Activated gamma-delta T cell treated with Interleukin-2 at 50 U/mL for 16 hours (primary cell): ENCODE data around the gene NTN1.
"Not testable (repeated sequence)": the region's sequence is repeated elsewhere in the genome, so short reads cannot be mapped to it uniquely, and the experiment has no call there.

Experiments used
- DNase-seq: peaks from one replicate; pipeline ENCODE4 v3.0.0-alpha.2; 2020

The NTN1 gene

GRCh38 chr17:9090641-9091096 is 69.4 kb downstream of the NTN1 start:
- DNase-seq = no peak

DNA sequence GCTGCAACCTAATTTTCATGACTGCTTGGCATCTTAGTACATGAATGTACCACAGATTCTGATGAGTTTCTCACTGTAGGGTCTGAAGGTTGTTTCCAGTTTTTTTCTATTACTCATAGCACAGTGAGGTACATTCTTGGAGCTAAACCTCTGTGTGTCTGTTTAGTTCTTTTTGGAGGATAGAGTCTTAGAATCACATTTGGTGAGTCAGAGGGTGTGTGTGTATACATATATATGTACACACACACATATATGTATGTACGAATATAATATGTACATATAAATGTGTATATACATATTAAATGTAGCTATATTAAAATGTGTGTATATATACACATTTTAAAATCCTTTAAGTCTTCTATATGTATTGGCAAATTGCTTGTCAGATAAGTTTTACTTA is 72.9 kb downstream of the NTN1 start:
- DNase-seq = no peak

DNA sequence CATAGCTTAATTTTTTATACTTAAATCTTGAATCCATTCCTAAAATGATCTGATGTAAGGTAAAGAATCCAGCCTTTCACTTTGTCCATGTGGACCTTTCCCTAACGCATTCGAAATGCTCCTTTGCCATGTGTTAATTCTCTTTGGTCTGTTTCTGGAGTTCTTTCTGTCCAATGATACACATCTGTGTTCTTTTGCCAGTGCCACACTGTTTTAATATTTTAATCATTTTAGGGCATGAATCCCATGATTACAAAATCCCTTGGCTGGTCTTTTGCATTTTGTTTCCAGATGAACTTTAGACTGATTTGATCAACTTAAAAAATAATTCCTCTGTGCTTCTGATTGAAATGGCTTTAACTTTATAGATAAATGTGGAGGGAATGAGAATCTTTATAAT is 74.1 kb downstream of the NTN1 start:
- no peak for DNase-seq

DNA sequence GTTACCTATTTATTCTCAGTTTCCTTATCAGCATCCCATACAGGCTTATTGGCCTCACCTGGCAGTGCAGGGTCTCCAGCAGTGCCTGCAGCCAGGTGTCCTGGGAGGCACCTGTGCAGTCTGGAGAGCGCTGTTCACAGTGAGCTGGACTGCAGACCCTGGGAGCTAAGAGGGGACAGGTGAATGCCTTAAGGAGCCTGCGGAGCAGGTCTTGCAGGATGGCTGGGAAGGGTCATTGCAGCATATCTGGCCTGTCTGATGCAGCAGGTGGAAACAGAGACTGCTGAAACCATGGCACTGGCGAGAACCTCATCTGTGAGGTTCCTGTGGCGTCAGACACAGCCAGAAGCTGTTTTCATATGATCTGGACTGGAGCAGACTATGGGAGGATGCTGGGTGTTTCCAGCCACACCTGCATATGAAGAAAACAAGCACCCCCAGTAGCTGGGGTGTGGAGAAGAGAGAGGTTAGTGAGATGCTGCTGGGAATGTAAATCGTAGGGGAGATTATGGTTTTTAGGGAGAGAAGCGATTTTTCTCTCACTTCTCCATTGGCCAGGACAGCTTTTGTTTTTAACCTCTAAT is 77.0 kb downstream of the NTN1 start:
- DNase-seq = no peak

DNA sequence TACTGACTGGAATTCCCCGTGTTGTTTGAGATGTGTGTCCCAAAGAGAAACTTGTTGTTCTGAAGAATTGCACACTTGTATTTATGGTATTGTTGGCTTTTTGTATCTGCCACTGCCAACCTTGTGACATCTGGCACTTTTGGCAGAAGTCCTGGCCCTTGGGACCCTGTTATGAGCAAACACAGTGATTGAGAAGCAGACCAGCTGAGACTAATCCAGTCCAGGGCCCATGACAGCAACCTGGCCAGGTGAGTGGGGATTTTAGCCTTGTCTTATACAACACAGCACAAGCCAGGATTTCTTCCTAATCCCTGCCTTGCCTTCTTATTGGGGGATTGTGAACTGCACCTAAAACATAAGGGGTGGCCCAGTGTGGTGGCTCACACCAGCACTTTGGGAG is 80.0 kb downstream of the NTN1 start:
- no peak for DNase-seq

GRCh38 chr17:9103193-9103592 is 81.9 kb downstream of the NTN1 start:
- DNase-seq = not testable (repeated sequence)

- DNase-seq = no peak
These were observed 83.2 kb downstream of the NTN1 start for GRCh38 chr17:9104370-9105041.

GRCh38 chr17:9105068-9105868 is 84.0 kb downstream of the NTN1 start:
- DNase-seq = no peak

- not testable (repeated sequence) for DNase-seq
These were observed 85.0 kb downstream of the NTN1 start for GRCh38 chr17:9106278-9106677.

DNA sequence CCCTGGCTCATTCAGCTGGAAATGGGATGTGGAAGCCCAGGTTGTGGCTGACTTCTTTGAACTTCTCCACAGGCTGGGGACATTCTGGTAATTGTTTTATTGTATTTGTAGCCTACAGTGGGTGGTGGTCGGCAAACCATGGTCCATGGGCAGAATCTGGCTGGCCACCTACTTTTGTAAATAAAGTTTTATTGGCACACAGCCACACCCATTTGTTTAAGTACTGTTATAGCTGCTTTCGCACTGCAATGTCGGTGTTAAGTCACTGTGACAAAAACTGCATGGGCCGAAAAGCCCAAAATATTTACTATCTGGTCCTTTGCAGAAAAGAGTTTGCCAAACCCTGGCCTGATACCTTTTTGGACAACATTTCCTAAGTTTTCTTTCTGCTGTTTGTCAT is 86.2 kb downstream of the NTN1 start:
- DNase-seq = no peak

DNA sequence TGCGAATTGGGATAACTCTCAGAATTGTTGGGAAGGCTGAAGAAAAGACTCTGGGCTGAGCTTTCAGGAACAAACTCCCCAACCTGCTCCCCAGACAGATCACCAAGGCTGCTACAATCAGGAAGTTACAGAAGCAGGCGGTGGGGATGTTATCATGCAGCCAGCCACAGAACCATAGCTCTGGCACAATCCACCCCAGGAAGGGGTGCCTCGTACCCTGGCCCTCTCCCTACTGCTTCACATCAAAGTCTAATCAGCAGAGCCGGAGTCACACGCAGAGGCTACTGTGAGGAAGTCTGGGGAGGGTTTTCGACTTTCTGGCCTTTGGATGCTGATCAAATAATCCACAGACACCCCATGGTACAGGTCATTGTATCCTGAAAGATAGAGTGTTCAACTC is 86.8 kb downstream of the NTN1 start:
- DNase-seq = no peak

DNA sequence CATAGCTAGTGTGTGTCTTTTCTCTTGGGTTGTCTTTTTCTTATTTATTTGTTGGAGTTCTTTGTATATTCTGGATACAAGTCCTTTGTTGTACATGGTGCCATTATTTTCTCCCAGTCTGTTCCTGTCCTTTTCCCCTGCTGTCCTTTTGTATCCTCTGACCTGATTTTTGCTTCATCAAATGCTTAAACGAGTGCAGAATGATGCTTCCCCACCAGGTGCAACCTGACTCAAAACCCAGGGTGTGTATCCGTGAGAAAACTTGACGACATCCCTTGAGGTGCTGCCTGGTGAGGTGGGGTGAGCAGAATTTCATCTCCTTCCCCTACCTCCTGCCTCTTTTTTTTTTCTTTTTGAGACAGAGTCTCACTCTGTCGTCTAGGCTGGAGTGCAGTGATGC is 88.6 kb downstream of the NTN1 start:
- DNase-seq = no peak

DNA sequence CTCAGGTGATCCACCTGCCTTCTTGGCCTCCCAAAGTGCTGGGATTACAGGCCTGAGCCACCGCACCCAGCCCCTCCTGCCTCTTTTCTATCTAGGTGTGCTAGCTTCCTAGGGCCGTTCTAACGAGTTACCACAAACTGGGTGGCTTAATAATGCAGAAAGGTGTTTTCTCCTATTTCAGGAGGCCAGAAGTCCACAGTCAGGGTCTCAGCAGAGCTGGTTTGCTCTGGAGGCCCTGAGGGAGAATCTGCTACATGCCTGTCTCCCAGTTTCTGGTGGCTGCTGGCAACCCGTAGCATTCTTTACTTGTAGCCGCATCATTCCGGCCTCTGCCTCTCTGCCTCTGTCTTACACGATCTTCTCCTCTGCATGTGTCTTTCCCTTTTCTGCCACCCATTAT is 89.2 kb downstream of the NTN1 start:
- no peak for DNase-seq

- peak; percentile 46 for DNase-seq
These were observed 94.2 kb downstream of the NTN1 start for GRCh38 chr17:9115214-9116191.

DNA sequence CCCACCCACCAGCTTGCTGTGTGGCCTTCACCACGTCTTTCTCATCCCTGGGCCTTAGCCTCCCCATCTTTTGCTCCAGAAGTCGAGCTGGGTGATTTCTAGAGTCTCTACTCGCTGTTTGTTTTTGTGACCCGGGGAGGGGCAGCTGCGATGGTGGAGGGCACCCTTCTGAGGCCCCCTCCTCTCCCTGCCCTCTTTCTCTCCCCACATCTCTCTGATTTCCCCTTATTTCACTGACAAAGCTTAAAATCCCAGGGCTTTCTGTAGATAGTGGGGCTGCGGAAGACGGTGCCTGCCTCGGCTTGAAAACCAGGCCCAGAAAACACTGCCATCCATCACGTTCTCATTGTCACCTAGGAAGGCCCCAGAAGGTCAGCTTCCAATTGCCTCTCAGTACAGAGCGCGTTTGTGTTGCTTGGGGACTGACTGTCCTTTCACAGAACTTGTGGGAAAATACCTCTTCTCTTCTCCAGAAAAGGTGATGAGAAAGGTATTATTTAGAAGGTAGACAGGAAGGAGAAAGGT is 95.1 kb downstream of the NTN1 start:
- no peak for DNase-seq

GRCh38 chr17:9116861-9117568 is 95.7 kb downstream of the NTN1 start:
- no peak for DNase-seq

GRCh38 chr17:9120471-9120870 is 99.2 kb downstream of the NTN1 start:
- DNase-seq = no peak

DNA sequence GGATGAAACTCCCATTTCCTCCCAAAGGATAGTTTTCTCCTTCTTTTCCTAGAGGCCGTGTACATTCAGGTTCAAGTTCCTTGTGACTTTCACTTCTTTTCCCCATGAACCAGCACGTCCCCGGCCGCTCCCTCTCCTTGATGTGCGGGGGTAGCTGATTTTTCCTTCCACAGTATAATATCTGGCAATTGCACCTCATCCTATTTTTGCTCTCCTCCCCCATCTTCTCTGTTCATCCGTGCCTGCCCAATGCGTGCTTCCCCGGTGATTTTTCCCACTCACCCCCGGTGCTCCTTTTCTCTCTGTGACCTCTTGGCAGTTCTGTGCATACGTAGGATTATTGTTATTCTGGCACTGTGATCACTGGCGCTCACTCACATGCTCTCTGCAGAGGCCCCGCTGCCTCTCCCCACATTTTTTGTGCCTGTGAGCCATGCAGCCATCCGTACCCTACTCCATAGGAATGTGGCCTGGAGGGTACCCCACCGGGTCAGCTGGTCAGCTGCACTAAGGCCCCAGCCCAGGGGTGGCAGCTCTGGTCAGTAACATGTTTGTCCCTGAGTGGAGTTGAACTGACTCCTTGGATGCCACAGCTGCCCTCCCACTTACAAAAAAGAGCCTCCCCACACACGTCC is 100.0 kb downstream of the NTN1 start:
- DNase-seq = no peak

- DNase-seq = no peak
These were observed 102.6 kb downstream of the NTN1 start for GRCh38 chr17:9123594-9124553.

- DNase-seq = no peak
These were observed 103.2 kb downstream of the NTN1 start for GRCh38 chr17:9124554-9124935.
